GM21528 (cell line): ENCODE data around the gene PILRA.

Experiments used
- ATAC-seq: cut with Tn5 transposase; IDR thresholded peaks from one replicate; pipeline ENCODE4 v1.9.1; 2021; ENCODE audit warnings: mild to moderate bottlenecking, moderate library complexity; ENCODE audit not compliant: unreplicated experiment, low FRiP score

PILRA gene

DNA sequence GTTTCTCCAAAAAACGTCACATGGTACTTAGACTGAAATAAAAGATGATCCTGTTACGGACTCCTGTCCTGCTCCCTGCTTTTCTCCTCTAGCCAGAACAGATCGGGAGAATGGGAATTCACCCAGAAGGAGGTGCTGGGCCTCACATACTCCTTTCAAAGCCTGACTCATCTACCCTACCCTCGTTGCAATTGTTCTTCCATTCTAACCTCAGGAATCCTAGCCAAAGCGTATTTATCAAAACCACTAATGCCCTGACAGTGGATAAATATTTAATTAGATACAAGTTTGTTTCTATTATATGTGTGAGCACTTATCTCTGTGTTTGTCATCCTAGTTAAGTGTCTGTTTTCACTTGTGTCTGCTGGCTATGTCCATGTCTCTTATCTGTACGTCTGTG is 33.5 kb downstream of the PILRA start:
- no peak for ATAC-seq

DNA sequence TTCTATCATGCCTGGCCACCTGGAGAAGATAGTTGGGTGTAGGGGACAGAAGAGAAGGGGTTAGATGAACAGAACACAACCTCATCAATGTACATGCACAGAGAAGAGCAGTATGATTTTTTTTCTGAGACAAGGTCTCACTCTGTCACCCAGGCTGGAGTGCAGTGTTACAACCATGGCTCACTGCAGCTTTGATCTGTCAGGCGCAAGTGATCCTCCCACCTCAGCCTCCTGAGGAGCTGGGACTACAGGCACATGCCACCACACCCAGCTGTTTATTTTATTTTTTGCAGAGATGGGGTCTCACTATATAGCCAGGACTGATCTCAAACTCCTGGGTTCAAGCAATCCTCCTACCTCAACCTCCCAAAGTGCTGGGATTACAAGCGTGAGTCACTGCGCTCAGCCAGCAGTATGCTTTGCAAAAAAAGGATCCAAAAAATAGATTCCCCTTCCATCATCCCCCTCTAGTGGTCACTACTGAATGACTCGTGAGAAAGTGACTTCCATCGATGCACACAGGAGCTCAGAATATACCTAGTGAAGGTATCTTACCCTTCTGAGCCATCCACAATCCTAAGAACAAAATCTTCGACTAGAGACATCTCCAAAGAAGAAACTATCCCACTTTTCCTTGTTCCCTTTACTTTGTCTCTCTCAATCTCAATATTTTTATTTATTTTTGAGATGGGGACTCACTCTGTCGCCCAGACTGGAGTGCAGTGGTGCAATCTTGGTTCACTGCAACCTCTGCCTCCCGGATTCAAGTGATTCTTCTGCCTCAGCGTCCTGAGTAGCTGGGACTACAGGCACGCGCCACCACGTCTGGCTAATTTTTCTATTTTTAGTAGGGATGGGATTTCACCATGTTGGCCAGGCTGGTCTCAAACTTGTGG is 34.2 kb downstream of the PILRA start:
- ATAC-seq: no peak

DNA sequence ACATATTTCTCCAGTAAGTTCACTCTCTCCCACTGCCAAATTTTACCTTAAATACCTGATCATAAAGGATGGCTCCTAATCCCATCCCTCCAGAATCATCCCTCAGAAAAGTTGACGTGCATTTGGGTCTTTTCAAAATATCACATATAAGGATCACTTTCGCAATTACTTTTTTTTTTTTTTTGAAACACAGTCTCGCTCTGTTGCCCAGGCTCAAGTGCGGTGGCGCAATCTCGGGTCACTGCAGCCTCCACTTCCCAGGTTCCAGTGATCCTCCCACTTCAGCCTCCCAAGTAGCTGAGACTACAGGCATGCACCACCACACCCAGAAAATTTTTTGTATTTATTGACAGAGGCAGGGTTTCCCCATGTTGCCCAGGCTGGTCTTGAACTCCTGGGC is 37.8 kb downstream of the PILRA start:
- ATAC-seq: no peak

DNA sequence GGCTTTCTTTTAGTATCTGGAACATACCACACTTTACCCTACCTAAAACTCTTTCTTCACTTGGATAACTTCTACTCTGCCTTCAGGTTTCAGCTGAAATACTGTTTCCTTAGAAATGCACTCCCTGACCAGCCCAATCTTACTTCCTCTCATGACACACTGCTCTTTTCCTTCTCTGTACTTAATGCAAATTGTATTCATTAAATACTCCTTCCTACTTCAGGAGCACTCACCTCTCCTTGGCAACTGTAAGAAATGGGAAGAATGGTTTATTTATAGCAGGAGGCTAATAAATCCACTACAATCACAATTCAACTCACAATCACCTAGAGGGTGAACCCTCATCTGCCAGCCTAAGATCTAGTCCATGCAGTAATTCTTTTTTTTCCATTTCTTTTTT is 40.1 kb downstream of the PILRA start:
- ATAC-seq: no peak

DNA sequence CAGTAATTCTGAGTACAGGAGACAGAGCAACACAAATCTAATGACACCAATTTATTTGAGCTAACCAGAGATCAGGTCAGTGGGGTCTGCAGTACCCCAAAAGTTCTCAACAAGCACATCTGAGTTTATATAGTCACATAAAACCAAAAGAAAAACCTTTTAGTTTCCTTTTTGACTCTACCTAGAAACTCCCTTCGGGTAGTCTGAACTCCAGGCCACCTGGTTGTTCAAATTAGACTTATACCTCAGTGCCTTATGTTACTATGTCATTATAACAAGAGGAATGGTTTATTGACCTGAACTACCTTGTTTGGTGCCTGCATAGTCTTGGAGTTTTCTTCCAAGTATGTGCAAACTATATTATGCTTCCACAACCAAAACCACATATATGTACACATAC is 40.6 kb downstream of the PILRA start:
- ATAC-seq: no peak

DNA sequence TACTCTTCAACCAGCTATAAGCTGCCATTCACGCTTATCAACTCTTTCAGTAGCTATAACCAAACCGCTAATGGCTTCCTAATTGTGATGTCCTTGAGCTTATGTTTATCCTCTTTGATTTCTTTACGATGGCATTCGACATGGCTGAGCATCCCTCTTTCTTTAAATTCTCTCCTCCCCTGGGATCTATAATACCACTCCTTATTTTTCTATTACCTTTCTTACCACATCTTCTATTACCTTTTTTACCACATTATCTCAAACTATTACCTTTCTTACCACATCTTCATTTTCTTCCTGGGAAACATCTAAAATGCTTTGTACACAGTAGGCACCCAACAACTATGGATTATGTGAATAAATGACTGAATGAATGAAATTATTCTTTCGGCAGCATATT is 42.2 kb downstream of the PILRA start:
- ATAC-seq: no peak

DNA sequence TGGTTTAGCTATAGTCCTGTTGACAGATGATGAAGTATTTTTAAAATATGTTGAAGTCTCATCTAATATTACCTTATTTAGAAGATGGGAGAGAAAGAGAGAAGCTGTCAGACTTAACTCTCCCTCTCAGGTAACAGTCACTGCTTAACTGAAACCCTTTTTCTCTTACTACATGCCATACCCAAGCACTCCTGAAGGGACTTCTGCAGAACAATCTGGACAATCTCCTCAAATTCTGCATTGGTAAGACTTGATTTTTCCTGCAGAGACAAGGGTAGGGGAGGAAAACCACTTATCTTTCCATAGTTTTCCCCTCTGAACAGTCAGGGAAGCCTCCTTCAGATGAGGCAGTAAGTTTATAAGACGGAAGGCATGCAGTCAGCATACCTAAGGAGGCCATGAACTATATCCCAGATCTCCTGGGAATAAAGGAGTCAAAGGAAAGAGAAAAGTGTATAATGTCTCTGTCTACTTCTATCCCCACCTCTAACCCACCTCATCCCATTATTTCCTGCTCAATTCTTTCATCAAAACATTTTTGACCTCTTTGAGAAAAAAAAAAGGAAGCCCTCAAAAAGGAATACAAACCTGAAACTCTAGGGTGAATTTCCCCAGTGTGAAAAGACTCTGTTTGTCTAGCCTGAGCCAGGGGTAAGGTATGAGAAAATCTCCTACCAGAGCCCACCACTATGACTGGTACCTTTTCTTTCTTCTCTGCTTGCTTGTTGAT is 45.8 kb downstream of the PILRA start:
- no peak for ATAC-seq

DNA sequence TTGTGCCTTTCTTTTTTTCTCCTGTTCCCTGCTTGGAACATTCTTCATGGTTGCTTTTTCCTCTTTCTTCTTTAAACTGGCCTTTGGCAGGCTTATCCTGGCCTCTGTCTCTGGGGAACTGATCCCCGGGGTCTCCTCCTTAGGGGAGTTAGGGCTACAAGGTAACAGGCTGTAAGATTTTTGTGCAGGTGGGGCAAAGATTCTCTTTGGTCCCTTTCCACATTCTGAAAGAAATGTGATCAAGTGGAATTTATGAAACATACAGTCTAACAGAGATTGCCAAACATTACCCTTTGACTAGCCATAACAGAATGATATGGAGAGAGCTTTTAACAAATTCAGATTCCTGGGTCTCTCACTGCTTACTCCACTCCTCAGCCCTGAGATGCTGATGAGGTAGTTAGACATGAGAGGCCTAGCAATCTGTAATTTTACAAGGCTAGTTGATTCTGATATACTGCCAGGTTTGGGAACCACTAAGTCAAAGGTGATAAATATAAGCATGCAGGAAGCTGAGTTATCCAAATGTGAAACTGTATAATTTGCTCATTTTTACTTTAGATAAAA is 46.5 kb downstream of the PILRA start:
- ATAC-seq: no peak

DNA sequence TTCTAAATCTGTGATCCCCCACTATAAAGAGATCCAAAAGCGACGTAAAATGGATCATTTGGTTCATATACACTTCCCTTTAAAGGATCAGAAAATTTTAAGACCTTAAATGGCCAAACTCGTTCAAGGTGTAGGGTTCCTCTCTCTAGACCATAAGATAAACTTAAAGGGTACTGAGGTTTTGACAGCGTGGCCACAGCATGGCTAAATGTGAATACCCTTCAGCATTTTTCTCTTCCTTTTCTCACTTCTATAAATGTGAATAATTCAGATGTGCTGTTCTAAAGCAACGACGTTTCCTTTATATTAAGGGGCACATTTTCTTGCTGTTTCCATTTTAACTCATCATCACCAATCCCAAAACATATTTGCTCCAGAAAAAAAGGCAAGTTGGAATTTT is 50.0 kb downstream of the PILRA start:
- no peak for ATAC-seq

DNA sequence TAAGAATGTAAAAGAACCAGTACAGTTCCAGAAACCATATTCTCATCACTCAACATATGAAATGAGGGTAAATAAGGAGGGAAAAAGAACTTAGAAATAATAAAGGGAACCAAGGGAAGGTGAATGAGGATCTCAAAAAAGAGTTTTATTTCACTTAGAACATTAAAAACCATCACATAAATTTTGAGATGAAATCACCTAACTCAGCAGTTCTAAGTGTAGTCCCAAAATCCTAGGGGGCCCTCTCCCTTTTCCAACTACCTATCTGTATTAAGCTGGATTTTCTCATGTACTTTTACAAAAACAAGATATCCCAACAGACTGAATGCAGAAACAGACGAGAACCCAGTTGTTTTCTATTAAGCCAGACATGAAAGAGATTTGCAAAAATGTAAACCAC is 52.1 kb downstream of the PILRA start:
- no peak for ATAC-seq

DNA sequence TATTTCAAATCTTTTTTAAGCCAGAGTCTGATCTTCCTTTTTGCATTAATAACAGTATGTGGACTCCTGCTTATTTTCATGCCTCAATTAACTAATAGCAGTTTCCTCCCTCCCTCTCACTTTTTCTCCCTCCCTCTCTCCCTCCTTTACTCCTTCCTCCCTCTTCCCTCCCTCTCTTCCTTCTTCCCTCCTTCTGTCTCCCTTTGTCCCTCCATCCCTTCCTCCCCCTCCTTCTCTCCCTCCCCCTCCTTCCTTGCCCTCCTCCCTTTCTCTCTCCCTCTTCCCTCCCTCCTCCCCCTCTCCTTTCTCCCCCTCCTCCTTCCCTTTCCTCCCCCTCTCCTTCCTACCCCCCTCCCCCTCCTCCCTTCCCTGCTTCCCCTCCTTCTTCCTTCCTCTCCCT is 53.2 kb downstream of the PILRA start:
- ATAC-seq: no peak

DNA sequence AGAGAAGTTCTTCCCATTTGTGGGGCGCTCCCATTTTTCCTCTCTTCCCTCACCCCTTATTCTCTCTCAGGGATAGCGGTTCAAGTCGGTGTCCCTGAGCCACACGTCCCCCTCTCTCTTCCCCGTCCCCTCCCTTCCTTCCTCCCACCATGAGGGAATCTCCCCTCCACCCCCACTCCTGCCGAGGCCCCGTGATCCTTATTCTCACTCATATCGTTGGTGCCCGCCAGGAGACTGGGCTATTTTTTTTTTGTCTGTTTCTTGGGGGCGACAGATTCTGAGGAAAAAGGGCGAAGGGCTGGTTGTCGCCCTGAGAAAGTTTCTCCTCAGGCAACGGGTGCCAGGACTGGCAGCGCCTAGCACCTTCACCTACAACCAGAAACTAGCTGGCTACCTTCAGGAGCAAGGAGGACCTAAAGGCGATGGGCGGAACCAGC is 54.5 kb downstream of the PILRA start:
- ATAC-seq: no peak

DNA sequence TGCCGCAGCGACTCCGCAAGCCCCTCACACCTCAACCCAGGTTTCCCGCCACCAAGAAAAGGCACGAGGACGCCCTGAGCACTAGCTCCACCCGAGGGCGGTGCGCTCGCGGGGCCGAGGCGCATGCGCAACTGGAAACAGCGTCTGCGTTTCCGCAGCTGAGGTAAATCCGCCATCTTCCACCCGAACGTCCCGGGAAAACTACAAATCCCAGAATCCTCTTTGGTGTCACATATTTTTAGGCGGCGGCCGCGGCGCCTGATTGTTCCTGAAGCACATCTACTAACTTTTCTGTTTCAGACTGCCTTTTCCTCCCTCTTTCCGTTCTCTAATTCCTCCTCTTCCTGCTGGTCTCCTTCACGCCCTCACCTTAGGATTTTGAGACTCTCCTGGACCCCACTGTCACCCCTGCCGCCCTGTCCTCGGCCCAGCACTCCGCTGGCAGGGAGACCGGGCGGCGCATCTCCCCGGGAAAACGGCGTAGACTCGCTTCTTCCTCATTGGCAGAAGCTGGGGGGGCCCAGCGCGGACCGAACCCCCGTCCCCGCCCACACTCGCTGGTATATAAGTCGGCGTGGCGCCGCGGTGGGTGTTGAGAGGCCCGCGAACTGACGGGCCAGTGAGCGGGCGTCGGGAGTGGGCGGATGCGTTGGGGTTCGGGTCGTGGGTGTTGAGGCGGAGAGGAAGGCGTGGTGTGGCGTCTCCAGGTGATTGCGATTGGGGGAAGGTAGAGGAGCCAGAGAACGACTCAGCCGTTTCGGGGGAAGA is 55.1 kb downstream of the PILRA start, which contains the start of gene ZCWPW1:
TSS of gene ZCWPW1 (minus strand) at position 505 of the 768 bp plus-strand sequence. CDS start 8,054 bp downstream, outside the sequence.
- ATAC-seq: peak; percentile 55

DNA sequence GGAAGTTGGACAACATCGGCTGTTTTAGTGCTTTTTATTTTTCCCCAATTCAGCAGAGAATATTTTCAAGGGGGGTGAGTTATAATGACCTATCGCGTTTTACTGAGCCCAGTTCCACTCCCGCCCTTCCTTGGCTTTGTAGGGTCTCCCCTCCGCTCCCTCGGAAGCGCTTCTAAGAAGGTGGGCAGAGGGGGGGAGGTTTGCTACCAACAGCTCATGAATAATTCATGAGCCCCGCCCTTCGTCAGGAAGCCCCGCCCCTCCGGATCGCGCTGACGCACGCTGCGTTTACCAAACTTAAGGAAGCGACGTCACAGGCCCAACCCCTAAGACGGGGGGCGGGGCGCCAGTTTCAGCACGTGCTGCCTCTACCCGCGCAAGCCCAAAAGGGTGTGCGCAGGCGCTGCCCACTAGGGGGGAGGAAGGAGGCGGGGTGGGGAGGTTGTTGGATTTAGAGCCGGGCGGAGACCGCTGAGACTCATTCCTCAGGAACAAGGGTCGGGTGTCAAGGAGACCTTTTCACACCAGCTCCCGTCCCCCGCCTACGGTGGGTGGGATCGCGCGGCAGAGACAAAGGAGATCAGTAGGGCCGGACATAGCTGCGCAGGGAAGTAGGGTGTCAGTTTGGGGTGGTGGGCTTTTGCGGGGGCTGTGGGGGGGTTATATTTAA is 55.8 kb downstream of the PILRA start:
- peak; percentile 38 for ATAC-seq

DNA sequence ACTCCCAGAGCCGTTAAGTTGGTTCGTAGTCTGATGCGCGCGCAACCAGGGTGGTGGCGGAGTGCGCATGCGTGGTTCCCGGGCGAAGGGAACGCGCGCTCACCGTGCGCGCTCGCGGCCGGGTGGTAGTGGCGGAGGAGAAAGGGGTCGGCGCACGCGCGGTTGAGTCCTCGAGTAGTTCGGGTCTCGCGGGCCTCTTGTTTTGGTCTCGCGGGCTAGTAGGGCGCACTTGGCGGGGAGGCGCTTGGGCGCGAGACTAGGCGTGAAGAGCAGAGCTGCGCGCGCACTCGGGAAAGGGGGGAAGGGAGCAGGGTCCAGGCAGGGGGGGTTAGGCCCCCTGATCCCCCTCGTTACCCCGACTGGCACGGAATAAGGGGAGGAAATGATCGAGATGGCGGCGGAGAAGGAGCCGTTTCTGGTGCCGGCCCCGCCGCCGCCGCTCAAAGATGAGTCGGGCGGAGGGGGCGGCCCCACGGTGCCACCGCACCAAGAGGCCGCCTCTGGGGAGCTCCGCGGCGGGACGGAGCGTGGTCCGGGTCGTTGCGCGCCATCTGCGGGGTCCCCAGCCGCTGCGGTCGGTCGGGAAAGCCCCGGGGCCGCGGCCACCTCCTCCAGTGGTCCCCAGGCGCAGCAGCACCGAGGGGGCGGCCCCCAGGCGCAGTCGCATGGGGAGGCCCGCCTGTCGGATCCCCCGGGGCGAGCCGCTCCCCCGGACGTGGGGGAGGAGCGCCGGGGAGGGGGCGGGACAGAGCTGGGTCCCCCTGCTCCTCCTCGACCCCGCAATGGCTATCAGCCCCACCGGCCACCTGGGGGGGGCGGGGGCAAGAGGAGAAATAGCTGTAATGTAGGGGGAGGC is 56.6 kb downstream of the PILRA start, which contains the start of gene MEPCE:
TSS of gene MEPCE (plus strand) at position 195 of the 856 bp plus-strand sequence. CDS start at position 383, 188 bp downstream.
- peak; percentile 43 for ATAC-seq

DNA sequence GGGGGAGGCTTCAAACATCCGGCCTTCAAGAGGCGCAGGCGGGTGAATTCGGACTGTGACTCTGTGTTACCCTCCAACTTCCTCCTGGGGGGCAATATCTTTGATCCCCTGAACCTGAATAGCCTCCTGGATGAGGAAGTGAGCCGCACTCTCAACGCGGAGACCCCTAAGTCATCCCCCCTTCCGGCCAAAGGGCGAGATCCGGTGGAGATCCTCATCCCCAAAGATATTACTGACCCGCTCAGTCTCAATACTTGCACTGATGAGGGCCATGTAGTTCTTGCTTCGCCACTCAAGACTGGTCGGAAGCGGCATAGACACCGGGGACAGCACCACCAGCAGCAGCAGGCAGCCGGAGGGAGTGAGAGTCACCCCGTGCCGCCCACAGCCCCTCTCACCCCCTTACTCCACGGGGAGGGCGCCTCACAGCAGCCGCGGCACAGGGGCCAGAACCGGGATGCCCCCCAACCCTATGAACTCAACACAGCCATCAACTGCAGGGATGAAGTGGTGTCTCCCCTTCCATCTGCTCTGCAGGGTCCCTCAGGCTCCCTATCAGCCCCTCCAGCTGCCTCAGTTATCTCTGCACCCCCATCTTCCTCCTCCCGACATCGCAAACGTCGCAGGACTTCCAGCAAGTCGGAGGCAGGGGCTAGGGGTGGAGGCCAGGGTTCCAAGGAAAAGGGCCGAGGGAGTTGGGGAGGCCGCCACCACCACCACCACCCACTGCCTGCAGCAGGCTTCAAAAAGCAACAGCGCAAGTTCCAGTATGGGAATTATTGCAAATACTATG is 57.4 kb downstream of the PILRA start:
- no peak for ATAC-seq

DNA sequence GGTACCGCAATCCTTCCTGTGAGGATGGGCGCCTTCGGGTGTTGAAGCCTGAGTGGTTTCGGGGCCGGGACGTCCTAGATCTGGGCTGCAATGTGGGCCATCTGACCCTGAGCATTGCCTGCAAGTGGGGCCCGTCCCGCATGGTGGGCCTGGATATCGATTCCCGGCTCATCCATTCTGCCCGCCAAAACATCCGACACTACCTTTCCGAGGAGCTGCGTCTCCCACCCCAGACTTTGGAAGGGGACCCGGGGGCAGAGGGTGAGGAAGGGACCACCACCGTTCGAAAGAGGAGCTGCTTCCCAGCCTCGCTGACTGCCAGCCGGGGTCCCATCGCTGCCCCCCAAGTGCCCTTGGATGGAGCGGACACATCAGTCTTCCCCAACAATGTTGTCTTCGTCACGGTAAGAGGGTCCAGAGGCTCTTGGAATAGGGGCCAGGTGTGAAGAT is 58.0 kb downstream of the PILRA start:
- no peak for ATAC-seq

DNA sequence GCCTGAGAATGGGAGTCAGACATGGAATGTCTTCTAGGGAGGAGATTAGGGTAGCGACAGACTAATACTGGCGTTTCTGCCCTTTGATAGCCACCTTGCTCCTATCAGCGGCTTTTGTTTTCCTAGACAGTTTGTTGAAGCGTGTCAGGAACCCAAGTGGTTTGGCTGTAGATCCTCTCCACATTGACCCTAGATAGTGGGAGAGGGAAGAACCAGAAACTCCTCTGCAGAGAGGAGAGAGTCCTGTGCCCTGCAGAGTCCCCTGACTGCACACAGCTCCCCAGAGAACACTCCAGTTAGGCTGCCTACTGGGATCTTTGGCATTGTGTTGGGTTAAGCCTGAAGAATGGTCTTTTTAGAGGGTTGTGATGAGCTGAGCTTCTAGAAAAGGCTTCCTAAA is 58.8 kb downstream of the PILRA start:
- ATAC-seq: no peak
